HepG2 (cell line): ENCODE data around the gene CGREF1. TPM values are rescaled to one million over a fixed set of nuclear protein-coding genes. Genes with fewer than 3 reads are reported as not detected.
A peak's percentile ranks its signal among the peaks of the same experiment; 100 is the strongest.

ENCODE experiments used
- ATAC-seq: fragments of 200-7000 bp; cut with Tn5 transposase; 3 replicates; pipeline ENCODE4 v1.9.1; 2020; ENCODE audit warnings: mild to moderate bottlenecking, moderate library complexity
- BruUV-seq: library from RNA; stranded (reverse); fragments of 400-500 nt; replicated peaks from 2 replicates; lab custom pipeline; 2021; lab: Mats Ljungman, UMichigan
- CTCF ChIA-PET: fragments of 300-600 bp; formaldehyde crosslinking; extraction: SDS; loops from one replicate; lab custom pipeline; 2021; ENCODE audit warnings: low total read pairs, inconsistent platforms, low intra/inter-chr PET ratio; lab: Yijun Ruan, JAX
- POLR2A ChIA-PET: fragments of 350-600 bp; sonication (Branson Sonifier 250); formaldehyde crosslinking; loops from one replicate; lab custom pipeline; 2020; ENCODE audit warnings: antibody characterized with exemption, inconsistent platforms; lab: Yijun Ruan, JAX
- DNase-seq: peaks from one replicate; pipeline ENCODE4 v3.0.0-alpha.2; 2015; ENCODE audit warnings: low spot score
- FAIRE-seq: peaks from 3 replicates; lab custom pipeline; 2011; peaks lifted over from hg19 to GRCh38; lab: Jason Lieb, UNC
- H2AFZ ChIP-seq: one replicate; pipeline ENCODE4 v1.6.1; 2011; ENCODE audit warnings: low read length, inconsistent platforms
- H3K27ac ChIP-seq: fragments of 300-600 bp; 3 replicates; pipeline ENCODE4 v1.8.0; 2011; ENCODE audit warnings: mixed run types, mild to moderate bottlenecking, mixed read lengths, low read length, inconsistent platforms; ENCODE audit not compliant: insufficient read depth; ENCODE audit errors: extremely low read length
- H3K27me3 ChIP-seq, 2 experiments: fragments of 200-600 bp in 1 of 2; 2 replicates in 1 of 2; 3 replicates in 1 of 2; pipeline versions ENCODE4 v1.6.0 to v1.8.0; 2011; ENCODE audit warnings: low read length in 2 of 2, mild to moderate bottlenecking in 2 of 2, moderate library complexity in 2 of 2, inconsistent platforms in 1 of 2; ENCODE audit not compliant: insufficient read depth in 2 of 2, control insufficient read depth in 1 of 2
- H3K36me3 ChIP-seq, 2 experiments: fragments of 200-600 bp in 1 of 2; replicated peaks in 1 of 2; 2 replicates in 1 of 2; 3 replicates in 1 of 2; pipeline versions ENCODE4 v1.5.1 to v1.8.0; 2011; ENCODE audit warnings: low read length in 2 of 2, inconsistent platforms in 1 of 2; ENCODE audit not compliant: insufficient read depth in 2 of 2, control insufficient read depth in 1 of 2
- H3K4me1 ChIP-seq: 2 replicates; pipeline ENCODE4 v1.5.1; 2012; ENCODE audit warnings: low read length, inconsistent platforms; ENCODE audit not compliant: insufficient read depth
- H3K4me2 ChIP-seq: 2 replicates; pipeline ENCODE4 v1.6.0; 2011; ENCODE audit warnings: low read depth, low read length, inconsistent platforms
- H3K4me3 ChIP-seq, 3 experiments: fragments of 200-600 bp in 1 of 3; sonication (generic), shearing (Covaris generic) in 1 of 3; replicated peaks in 1 of 3; 2 replicates each; pipeline ENCODE4 v1.5.1; 2011 to 2016; ENCODE audit warnings: low read length in 3 of 3, inconsistent platforms in 2 of 3, low read depth in 2 of 3, mild to moderate bottlenecking in 2 of 3, control low read depth in 1 of 3, mixed read lengths in 1 of 3; ENCODE audit not compliant: insufficient read depth in 1 of 3
- H3K79me2 ChIP-seq: one replicate; pipeline ENCODE4 v1.6.1; 2011; ENCODE audit warnings: low read length, inconsistent platforms; ENCODE audit not compliant: insufficient read depth
- H3K9ac ChIP-seq: 2 replicates; pipeline ENCODE4 v1.6.0; 2011; ENCODE audit warnings: mild to moderate bottlenecking, low read depth, low read length, inconsistent platforms; ENCODE audit not compliant: insufficient read depth
- H3K9me3 ChIP-seq: 2 replicates; pipeline ENCODE4 v1.5.1; 2012; ENCODE audit warnings: mild to moderate bottlenecking, low read length
- H4K20me1 ChIP-seq: 2 replicates; pipeline ENCODE4 v1.6.0; 2011; ENCODE audit warnings: inconsistent platforms, mild to moderate bottlenecking, low read length, moderate library complexity; ENCODE audit not compliant: insufficient read depth
- CEBPB ChIP-seq: IDR thresholded peaks from 2 replicates; pipeline ENCODE4 v1.6.1; 2011; ENCODE audit warnings: low read depth, low read length, improper control_type of control experiment, borderline replicate concordance
- CEBPG ChIP-seq: IDR thresholded peaks from 2 replicates; pipeline ENCODE4 v1.6.1; 2016
- ETV5 ChIP-seq: IDR thresholded peaks from 2 replicates; pipeline ENCODE4 v1.6.1; 2018; ENCODE audit warnings: missing biosample characterization, missing genetic modification reagents, inconsistent platforms, borderline replicate concordance
- SALL1 ChIP-seq: sonication (generic); formaldehyde crosslinking; IDR thresholded peaks from 2 replicates; pipeline ENCODE4 v1.8.0; 2022; ENCODE audit warnings: mild to moderate bottlenecking, missing genetic modification reagents
- SMC3 ChIP-seq: IDR thresholded peaks from 2 replicates; pipeline ENCODE4 v1.6.1; 2011; ENCODE audit warnings: low read length, improper control_type of control experiment
- ZSCAN25 ChIP-seq: sonication (generic); formaldehyde crosslinking; IDR thresholded peaks from 2 replicates; pipeline ENCODE4 v1.8.0; 2022; ENCODE audit warnings: mild to moderate bottlenecking, missing genetic modification reagents
- WGBS: methylation state at CpG from one replicate; pipeline ENCODE4 v1.1.6; 2017; ENCODE audit warnings: low lambda C conversion rate; 5-methylcytosine and 5-hydroxymethylcytosine counted together
- in situ Hi-C: cut with HindIII; loops from 2 replicates; pipeline ENCODE4 v1.10.0; 2017; ENCODE audit warnings: low pct_unique_long_range_greater_than_20kb; ENCODE audit not compliant: extremely low pct_ligation_motif_present
- intact Hi-C: fragments of 100-400 bp; cut with micrococcal nuclease; formaldehyde crosslinking; loops from one replicate; pipeline ENCODE4 v1.10.0; 2022; ENCODE audit not compliant: unreplicated experiment
- polyA plus RNA-seq, 8 experiments: library from polyadenylated mRNA; depleted of rRNA in 3 of 8; stranded (reverse) in 7 of 8; unstranded in 1 of 8; fragments of >200 nt; fragmentation: Illumina TruSeq in 4 of 8; extraction: Trizol in 4 of 8; gene quantifications; 2 replicates each; pipeline versions ENCODE4 v1.2.1 to v1.2.3, GENCODE V29; 2011 to 2016; ENCODE audit warnings: low read depth in 4 of 8, missing spikeins in 1 of 8, mixed read lengths in 1 of 8; ENCODE audit not compliant: insufficient read depth in 1 of 8
- total RNA-seq, 5 experiments: library from RNA; depleted of rRNA; stranded (reverse); fragments of >200 nt; fragmentation: Illumina TruSeq; extraction: Trizol; gene quantifications; 2 replicates each; pipeline ENCODE4 v1.2.3, GENCODE V29; 2016; ENCODE audit warnings: low read depth in 1 of 5
- TF ChIP-seq, protein P1 (sequence below): sonication (generic); formaldehyde crosslinking; IDR thresholded peaks from 2 replicates; pipeline ENCODE4 v1.4.0; 2020; ENCODE audit warnings: missing genetic modification reagents
- TF ChIP-seq, protein P2 (sequence below): IDR thresholded peaks from 2 replicates; pipeline ENCODE4 v1.6.1; 2012; ENCODE audit warnings: inconsistent platforms

CGREF1 gene
- total and polyA plus RNA-seq, 2 of the 13 experiments (the other 11 are each of a cell fraction or from before 2014, with no cell fraction given), result 13.9 to 23.4 TPM

DNA sequence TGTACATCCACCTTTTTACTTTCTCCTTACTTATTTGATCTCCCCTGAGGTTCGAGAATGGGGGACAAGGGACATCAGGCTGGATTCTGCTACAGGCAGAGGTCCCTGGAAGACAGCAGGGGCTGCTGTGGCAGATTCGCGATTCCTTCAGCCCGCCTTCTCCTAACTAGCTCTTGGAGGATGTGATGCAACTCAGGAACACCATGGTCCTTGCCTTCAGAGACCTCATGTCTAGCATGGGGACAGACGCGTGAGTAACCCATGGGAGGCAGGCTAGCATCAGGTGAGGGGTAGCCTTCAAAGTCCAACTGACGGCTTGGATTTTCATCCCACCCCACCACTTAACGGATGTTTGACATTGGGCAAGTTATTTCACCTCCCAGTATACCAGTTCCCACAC, 29.0 kb upstream of the CGREF1 start:
- H3K79me2 ChIP-seq, result no peaks in the 10 kb centered on the region
- no peak overlapping the region for H3K4me2 ChIP-seq
- H3K36me3 ChIP-seq, result no peaks in the 10 kb centered on the region
- H3K27me3 ChIP-seq, result peaks cover 0 to 2% of the 10 kb centered on the region in 2 experiments; a peak in 2 of 5 replicates
- in situ Hi-C loops, result no loop called here
- CTCF ChIA-PET, result no interaction called here
- ATAC-seq, result no peak
- no peak for DNase-seq
- TF ChIP-seq ETV5 (CRISPR knock-in tag) (0 out of 2 replicates have a peak, but pooled peaks have one; percentile 16), CEBPB (peak; percentile 48; the same call in 1 of the 2 replicates), ZSCAN25 (CRISPR knock-in tag) (no peak), SMC3 (no peak), CEBPG (CRISPR knock-in tag) (peak; percentile 54), SALL1 (CRISPR knock-in tag) (peak; percentile 23; the same call in 1 of the 2 replicates)
- TF ChIP-seq, protein P1, sequence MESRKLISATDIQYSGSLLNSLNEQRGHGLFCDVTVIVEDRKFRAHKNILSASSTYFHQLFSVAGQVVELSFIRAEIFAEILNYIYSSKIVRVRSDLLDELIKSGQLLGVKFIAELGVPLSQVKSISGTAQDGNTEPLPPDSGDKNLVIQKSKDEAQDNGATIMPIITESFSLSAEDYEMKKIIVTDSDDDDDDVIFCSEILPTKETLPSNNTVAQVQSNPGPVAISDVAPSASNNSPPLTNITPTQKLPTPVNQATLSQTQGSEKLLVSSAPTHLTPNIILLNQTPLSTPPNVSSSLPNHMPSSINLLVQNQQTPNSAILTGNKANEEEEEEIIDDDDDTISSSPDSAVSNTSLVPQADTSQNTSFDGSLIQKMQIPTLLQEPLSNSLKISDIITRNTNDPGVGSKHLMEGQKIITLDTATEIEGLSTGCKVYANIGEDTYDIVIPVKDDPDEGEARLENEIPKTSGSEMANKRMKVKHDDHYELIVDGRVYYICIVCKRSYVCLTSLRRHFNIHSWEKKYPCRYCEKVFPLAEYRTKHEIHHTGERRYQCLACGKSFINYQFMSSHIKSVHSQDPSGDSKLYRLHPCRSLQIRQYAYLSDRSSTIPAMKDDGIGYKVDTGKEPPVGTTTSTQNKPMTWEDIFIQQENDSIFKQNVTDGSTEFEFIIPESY (CRISPR knock-in tag), result peak; percentile 64; the same call in 1 of the 2 replicates
- TF ChIP-seq, protein P2, sequence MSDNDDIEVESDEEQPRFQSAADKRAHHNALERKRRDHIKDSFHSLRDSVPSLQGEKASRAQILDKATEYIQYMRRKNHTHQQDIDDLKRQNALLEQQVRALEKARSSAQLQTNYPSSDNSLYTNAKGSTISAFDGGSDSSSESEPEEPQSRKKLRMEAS, result peak; percentile 32; the same call in 1 of the 2 replicates
- no peak overlapping the region for H3K4me3 ChIP-seq
- no peaks in the 10 kb centered on the region for H3K9me3 ChIP-seq
- BruUV-seq, result no TSS peak
- intact Hi-C loops, result no loop called here
- H2AFZ ChIP-seq, result no peak overlapping the region
- H4K20me1 ChIP-seq, result no peaks in the 10 kb centered on the region
- H3K4me1 ChIP-seq, result peaks cover 54% of the 10 kb centered on the region
- WGBS, result 43% methylated on average over 8 of the region's 8 CpGs
- FAIRE-seq, result no peak
- no peak overlapping the region for H3K9ac ChIP-seq
- POLR2A ChIA-PET, result interaction anchor here (1.1 to 1.5 kb wide), 3 partner anchors 13 to 47 kb away, joined by 3 to 4 read pairs (median 3); partner anchors contain the start of gene PREB
- no peak overlapping the region for H3K27ac ChIP-seq
